B cell (primary cell): Measurements from ENCODE around the gene ST8SIA5.

Source experiments
- CTCF ChIP-seq: fragments of 200-600 bp; IDR thresholded peaks from one replicate; pipeline ENCODE4 v1.8.0; 2022; ENCODE audit warnings: antibody characterized with exemption, mild to moderate bottlenecking
- EZH2 ChIP-seq: IDR thresholded peaks from 2 replicates; pipeline ENCODE4 v1.6.1; 2012; ENCODE audit warnings: borderline replicate concordance, low read depth, mild to moderate bottlenecking, moderate library complexity, low read length; ENCODE audit not compliant: insufficient read depth, poor library complexity, severe bottlenecking

- TF ChIP-seq CTCF: no peak
- TF ChIP-seq EZH2: no peak
Measured at GRCh38 chr18:46733872-46734271, 23.0 kb downstream of the ST8SIA5 start.
